ENCODE results near the gene KMT2D. TPM values are rescaled to one million over a fixed set of nuclear protein-coding genes. Genes with fewer than 3 reads are reported as not detected.

Gene KMT2D
- total and polyA plus RNA-seq, 2 experiments from 2014 or later, result 17.6 to 120 TPM

- H3K36me3 ChIP-seq (ENCODE audit: insufficient read depth), result no peaks in the 10 kb centered on the region
- H3K79me2 ChIP-seq (replicated peaks; ENCODE audit: insufficient read depth), result no peaks in the 10 kb centered on the region
- peaks cover 17% of the 10 kb centered on the region for H4K20me1 ChIP-seq (replicated peaks; ENCODE audit: insufficient read depth)
- H3K36me3 Mint-ChIP-seq (ENCODE audit: low read depth), result no peaks in the 10 kb centered on the region; the same call in 2 of the 3 replicates
- peaks cover 51% of the 10 kb centered on the region for H3K4me1 ChIP-seq (ENCODE audit: insufficient read depth)
- H3K27ac Mint-ChIP-seq, result no peak overlapping the region
- no peaks in the 10 kb centered on the region for H3K9me2 ChIP-seq (ENCODE audit: insufficient read depth)
- no peaks in the 10 kb centered on the region for H3K9me3 Mint-ChIP-seq
- DNase-seq (ENCODE audit: low spot score) (peak; percentile 14), ATAC-seq (no peak)
- peak overlapping the region; percentile 88 for H3K4me2 ChIP-seq
- peak overlapping the region; percentile 72; the same call in 1 of the 2 replicates for H2AFZ ChIP-seq
- peak overlapping the region; percentile 68 for H3K4me3 Mint-ChIP-seq
- H3K27me3 ChIP-seq (ENCODE audit: insufficient read depth), result peaks cover 100% of the 10 kb centered on the region
- peaks cover 53% of the 10 kb centered on the region for H3K4me1 Mint-ChIP-seq
- no peak overlapping the region for H3K27ac ChIP-seq (ENCODE audit: low read depth)
- H3K4me3 ChIP-seq, result peak overlapping the region; percentile 53
- TF ChIP-seq ZNF331 (CRISPR knock-in tag; IDR thresholded peaks at IDR 0.05; ENCODE audit: low read depth) (no peak), NANOG (IDR thresholded peaks at IDR 0.05; ENCODE audit: borderline replicate concordance) (no peak), JUNB (IDR thresholded peaks at IDR 0.05; ENCODE audit: unreplicated experiment) (no peak), EZH2phosphoT487 (IDR thresholded peaks at IDR 0.05; ENCODE audit: unreplicated experiment) (no peak)
- TF ChIP-seq, protein P1, sequence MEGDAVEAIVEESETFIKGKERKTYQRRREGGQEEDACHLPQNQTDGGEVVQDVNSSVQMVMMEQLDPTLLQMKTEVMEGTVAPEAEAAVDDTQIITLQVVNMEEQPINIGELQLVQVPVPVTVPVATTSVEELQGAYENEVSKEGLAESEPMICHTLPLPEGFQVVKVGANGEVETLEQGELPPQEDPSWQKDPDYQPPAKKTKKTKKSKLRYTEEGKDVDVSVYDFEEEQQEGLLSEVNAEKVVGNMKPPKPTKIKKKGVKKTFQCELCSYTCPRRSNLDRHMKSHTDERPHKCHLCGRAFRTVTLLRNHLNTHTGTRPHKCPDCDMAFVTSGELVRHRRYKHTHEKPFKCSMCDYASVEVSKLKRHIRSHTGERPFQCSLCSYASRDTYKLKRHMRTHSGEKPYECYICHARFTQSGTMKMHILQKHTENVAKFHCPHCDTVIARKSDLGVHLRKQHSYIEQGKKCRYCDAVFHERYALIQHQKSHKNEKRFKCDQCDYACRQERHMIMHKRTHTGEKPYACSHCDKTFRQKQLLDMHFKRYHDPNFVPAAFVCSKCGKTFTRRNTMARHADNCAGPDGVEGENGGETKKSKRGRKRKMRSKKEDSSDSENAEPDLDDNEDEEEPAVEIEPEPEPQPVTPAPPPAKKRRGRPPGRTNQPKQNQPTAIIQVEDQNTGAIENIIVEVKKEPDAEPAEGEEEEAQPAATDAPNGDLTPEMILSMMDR (conservative IDR thresholded peaks at IDR 0.05; ENCODE audit: low read depth in 2 of 2), result no peak
- peaks cover 16% of the 10 kb centered on the region; the same call in 1 of the 2 replicates for H3F3A ChIP-seq (replicated peaks; ENCODE audit: low read depth)
- peaks cover 88% of the 10 kb centered on the region for H3K27me3 Mint-ChIP-seq (ENCODE audit: insufficient read depth, low read depth, poor library complexity)
Observed at GRCh38 chr12:49091056-49091835, 30.7 kb upstream of the KMT2D start.

GRCh38 chr12:49089821-49090773 lies 29.5 kb upstream of the KMT2D start:
- H3K79me2 ChIP-seq (replicated peaks; ENCODE audit: insufficient read depth), result no peaks in the 10 kb centered on the region
- peaks cover 93% of the 10 kb centered on the region for H3K27me3 ChIP-seq (ENCODE audit: insufficient read depth)
- Mint-ChIP-seq H3K4me3 (peak overlapping the region; percentile 63), H3K4me1 (peaks cover 46% of the 10 kb centered on the region), H3K9me3 (no peaks in the 10 kb centered on the region), H3K36me3 (ENCODE audit: low read depth) (no peaks in the 10 kb centered on the region; the same call in 2 of the 3 replicates), H3K27me3 (ENCODE audit: insufficient read depth, low read depth, poor library complexity) (peaks cover 79% of the 10 kb centered on the region), H3K27ac (no peak overlapping the region)
- peaks cover 11% of the 10 kb centered on the region for H4K20me1 ChIP-seq (replicated peaks; ENCODE audit: insufficient read depth)
- peak overlapping the region; percentile 80 for H3K4me2 ChIP-seq
- ATAC-seq (peak; percentile 16), DNase-seq (ENCODE audit: low spot score) (peak; percentile 64)
- peak overlapping the region; percentile 51 for H3K4me3 ChIP-seq
- H3F3A ChIP-seq (replicated peaks; ENCODE audit: low read depth), result peaks cover 12% of the 10 kb centered on the region; the same call in 1 of the 2 replicates
- no peaks in the 10 kb centered on the region for H3K9me2 ChIP-seq (ENCODE audit: insufficient read depth)
- H3K4me1 ChIP-seq (ENCODE audit: insufficient read depth), result peaks cover 46% of the 10 kb centered on the region
- H3K36me3 ChIP-seq (ENCODE audit: insufficient read depth), result no peaks in the 10 kb centered on the region
- no peak overlapping the region for H3K27ac ChIP-seq (ENCODE audit: low read depth)
- H2AFZ ChIP-seq, result peak overlapping the region; percentile 69
- TF ChIP-seq JUNB (IDR thresholded peaks at IDR 0.05; ENCODE audit: unreplicated experiment), result no peak
- TF ChIP-seq, protein P1 (conservative IDR thresholded peaks at IDR 0.05; ENCODE audit: low read depth in 2 of 2), result peak in 1 of 2 experiments; percentile 42; a peak in 2 of 4 replicates
- TF ChIP-seq, protein P2, sequence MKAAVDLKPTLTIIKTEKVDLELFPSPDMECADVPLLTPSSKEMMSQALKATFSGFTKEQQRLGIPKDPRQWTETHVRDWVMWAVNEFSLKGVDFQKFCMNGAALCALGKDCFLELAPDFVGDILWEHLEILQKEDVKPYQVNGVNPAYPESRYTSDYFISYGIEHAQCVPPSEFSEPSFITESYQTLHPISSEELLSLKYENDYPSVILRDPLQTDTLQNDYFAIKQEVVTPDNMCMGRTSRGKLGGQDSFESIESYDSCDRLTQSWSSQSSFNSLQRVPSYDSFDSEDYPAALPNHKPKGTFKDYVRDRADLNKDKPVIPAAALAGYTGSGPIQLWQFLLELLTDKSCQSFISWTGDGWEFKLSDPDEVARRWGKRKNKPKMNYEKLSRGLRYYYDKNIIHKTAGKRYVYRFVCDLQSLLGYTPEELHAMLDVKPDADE (IDR thresholded peaks at IDR 0.05), result no peak
- no peak for TF ChIP-seq ZNF331 (CRISPR knock-in tag; IDR thresholded peaks at IDR 0.05; ENCODE audit: low read depth)
- TF ChIP-seq CREB1 (CRISPR knock-in tag; IDR thresholded peaks at IDR 0.05; ENCODE audit: low read depth), result no peak
- peak; percentile 93 for TF ChIP-seq EZH2 (IDR thresholded peaks at IDR 0.05; ENCODE audit: low read depth, unreplicated experiment)

Measured in GM23338 (cell line).